Measurements from ENCODE around the gene BIRC3. TPM values are rescaled to one million over a fixed set of nuclear protein-coding genes. Genes with fewer than 3 reads are reported as not detected.

The BIRC3 gene
- total and polyA plus RNA-seq, 2 donors (not counting 1 experiment from before 2014, with no cell fraction given) = 107 to 428 TPM

DNA sequence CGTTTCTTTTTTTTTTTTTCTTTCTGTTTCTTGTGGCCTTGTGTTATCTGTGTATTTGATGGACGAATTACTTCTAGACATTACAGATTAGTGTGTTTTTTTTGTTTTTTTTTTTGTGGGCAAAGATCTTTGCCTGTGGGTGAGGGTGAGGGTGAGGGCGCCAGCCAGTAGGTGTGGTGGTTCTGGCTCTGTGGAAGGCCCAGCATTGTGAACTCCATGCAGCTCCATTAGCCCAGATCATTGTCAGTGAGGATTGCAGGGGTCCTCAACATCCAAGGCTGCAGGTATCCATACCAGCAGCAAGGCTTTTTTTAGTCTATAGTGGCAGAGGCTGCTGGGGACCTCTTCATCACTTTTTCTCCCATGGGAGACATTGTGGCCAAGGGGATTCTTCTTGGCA, 43.4 kb downstream of the BIRC3 start:
- TF ChIP-seq CTCF (IDR thresholded peaks at IDR 0.05) (no peak), EZH2 (IDR thresholded peaks at IDR 0.05; ENCODE audit: borderline replicate concordance, insufficient read depth, low read depth, low read length, poor library complexity, severe bottlenecking) (no peak)
- Histone ChIP-seq H4K20me1 (ENCODE audit: control insufficient read depth, insufficient read depth, low read length, poor library complexity, severe bottlenecking) (peaks cover 24% of the 10 kb centered on the region), H3K27ac (ENCODE audit: low read length in 2 of 2) (no peak overlapping the region), H3K4me1 (ENCODE audit: control insufficient read depth in 2 of 2, insufficient read depth in 2 of 2, low read length in 2 of 2) (peaks cover 11 to 13% of the 10 kb centered on the region in 2 donors), H3K9ac (ENCODE audit: low read length) (no peak overlapping the region), H3K36me3 (replicated peaks in 1 of 2; ENCODE audit: control extremely low read depth in 1 of 2, control insufficient read depth in 1 of 2, extremely low read depth in 1 of 2, insufficient read depth in 2 of 2, low read length in 1 of 2) (peaks cover 0 to 41% of the 10 kb centered on the region in 2 experiments), H3K79me2 (ENCODE audit: control insufficient read depth, insufficient read depth, low read length) (peaks cover 52% of the 10 kb centered on the region), H3K4me2 (replicated peaks; ENCODE audit: low read depth, low read length, poor library complexity, severe bottlenecking) (no peak overlapping the region), H2AFZ (ENCODE audit: insufficient read depth, low read depth, low read length, poor library complexity, severe bottlenecking) (no peak overlapping the region), H3K27me3 (replicated peaks in 1 of 4; ENCODE audit: control extremely low read depth in 1 of 4, control insufficient read depth in 3 of 4, insufficient read depth in 4 of 4, low read length in 3 of 4) (no peaks in the 10 kb centered on the region), H3K4me3 (ENCODE audit: control extremely low read depth in 1 of 5, extremely low read depth in 1 of 5, insufficient read depth in 1 of 5, low read depth in 2 of 5, low read length in 4 of 5) (no peak overlapping the region), H3K9me3 (ENCODE audit: control extremely low read depth in 1 of 3, control insufficient read depth in 2 of 3, insufficient read depth in 1 of 3, low read length in 2 of 3) (peaks cover 0 to 9% (median 1%) of the 10 kb centered on the region in 3 donors)
- Mint-ChIP-seq H3K27me3 (no peaks in the 10 kb centered on the region), H3K9me3 (ENCODE audit: insufficient read depth) (peaks cover 3% of the 10 kb centered on the region), H3K27ac (no peak overlapping the region), H3K4me1 (peaks cover 21% of the 10 kb centered on the region), H3K4me3 (no peak overlapping the region)
- ATAC-seq (ENCODE audit: low read depth) (no peak), DNase-seq (no peak)
- intact Hi-C loops (cut with micrococcal nuclease) = no loop called here
- ChIA-PET CTCF (interaction anchor here (0.6 to 1.8 kb wide), 6 partner anchors 12 to 253 kb away, joined by 3 to 5 read pairs (median 4); no protein-coding TSS in a partner anchor), POLR2A (no interaction called here)
- WGBS (ENCODE audit: insufficient coverage) = no CpG with 5 or more reads among the region's 3 CpGs

DNA sequence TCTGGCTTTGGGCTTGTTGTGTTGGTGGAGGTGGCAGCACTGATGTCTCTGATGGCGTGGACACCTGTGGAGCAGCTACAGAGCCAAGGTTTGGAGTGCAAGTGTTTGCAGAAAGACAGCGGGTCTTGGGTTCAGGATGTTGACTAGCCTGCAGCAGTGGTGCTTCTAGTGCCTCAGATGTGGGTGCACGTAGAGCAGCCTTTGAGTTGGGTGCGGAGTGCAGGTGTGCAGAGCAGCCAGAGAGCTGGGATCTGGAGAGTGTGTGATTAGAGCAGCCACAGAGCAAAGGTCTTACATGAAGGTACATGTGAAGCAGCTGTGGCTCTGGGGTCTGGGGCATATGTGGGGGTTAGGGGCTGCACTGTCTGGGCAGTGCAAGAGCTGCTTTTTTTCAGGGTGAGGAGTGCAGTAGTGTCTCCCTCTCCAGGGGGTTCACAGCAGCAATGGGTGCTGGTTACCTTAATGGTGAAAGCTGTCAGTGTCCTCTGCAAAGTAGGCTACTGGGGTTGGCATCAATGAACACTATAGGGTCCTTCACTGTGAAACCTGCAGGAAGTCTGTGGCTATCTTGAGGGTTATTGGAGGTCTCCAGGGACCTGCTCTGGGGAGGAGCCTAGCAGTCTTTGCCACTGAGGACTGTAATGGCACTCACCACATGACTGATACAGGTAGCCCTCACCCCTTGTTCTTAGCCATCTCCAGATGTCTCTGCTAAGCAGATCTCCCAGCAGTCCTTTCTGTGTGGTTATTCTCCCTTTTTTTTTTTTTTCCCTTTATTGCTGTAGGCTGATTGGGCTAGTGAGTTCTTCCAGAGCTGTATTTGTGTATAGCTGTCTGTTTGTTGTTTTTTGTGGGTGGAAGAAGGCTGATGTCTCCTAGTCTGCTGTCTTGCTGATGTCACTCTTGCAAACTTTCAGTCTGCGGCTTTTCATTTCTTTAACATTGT, 44.1 kb downstream of the BIRC3 start:
- Histone ChIP-seq H3K36me3 (replicated peaks in 1 of 2; ENCODE audit: control extremely low read depth in 1 of 2, control insufficient read depth in 1 of 2, extremely low read depth in 1 of 2, insufficient read depth in 2 of 2, low read length in 1 of 2) (peaks cover 0 to 41% of the 10 kb centered on the region in 2 experiments), H3K4me1 (ENCODE audit: control insufficient read depth in 2 of 2, insufficient read depth in 2 of 2, low read length in 2 of 2) (peaks cover 11 to 13% of the 10 kb centered on the region in 2 donors), H4K20me1 (ENCODE audit: control insufficient read depth, insufficient read depth, low read length, poor library complexity, severe bottlenecking) (peaks cover 24% of the 10 kb centered on the region), H2AFZ (ENCODE audit: insufficient read depth, low read depth, low read length, poor library complexity, severe bottlenecking) (no peak overlapping the region), H3K79me2 (ENCODE audit: control insufficient read depth, insufficient read depth, low read length) (peaks cover 45% of the 10 kb centered on the region), H3K9ac (ENCODE audit: low read length) (no peak overlapping the region), H3K4me3 (ENCODE audit: control extremely low read depth in 1 of 5, extremely low read depth in 1 of 5, insufficient read depth in 1 of 5, low read depth in 2 of 5, low read length in 4 of 5) (no peak overlapping the region), H3K4me2 (replicated peaks; ENCODE audit: low read depth, low read length, poor library complexity, severe bottlenecking) (peak overlapping the region; percentile 16), H3K9me3 (ENCODE audit: control extremely low read depth in 1 of 3, control insufficient read depth in 2 of 3, insufficient read depth in 1 of 3, low read length in 2 of 3) (peaks cover 0 to 9% (median 1%) of the 10 kb centered on the region in 3 donors), H3K27ac (ENCODE audit: low read length in 2 of 2) (no peak overlapping the region), H3K27me3 (replicated peaks in 1 of 4; ENCODE audit: control extremely low read depth in 1 of 4, control insufficient read depth in 3 of 4, insufficient read depth in 4 of 4, low read length in 3 of 4) (no peaks in the 10 kb centered on the region)
- WGBS (ENCODE audit: insufficient coverage) = 93% methylated on average over 4 of the region's 5 CpGs
- no peaks in the 10 kb centered on the region for H3K27me3 Mint-ChIP-seq
- peaks cover 21% of the 10 kb centered on the region for H3K4me1 Mint-ChIP-seq
- DNase-seq = peak; percentile 63
- POLR2A ChIA-PET = interaction anchor here (0.7 kb wide), 1 partner anchor 19 kb away, joined by 5 read pairs; no protein-coding TSS in a partner anchor
- no peak overlapping the region for H3K27ac Mint-ChIP-seq
- CTCF ChIA-PET = interaction anchor here (1.0 to 1.8 kb wide), 4 partner anchors 29 to 252 kb away, joined by 4 to 5 read pairs (median 4); no protein-coding TSS in a partner anchor
- H3K4me3 Mint-ChIP-seq = no peak overlapping the region
- intact Hi-C loops (cut with micrococcal nuclease) = no loop called here
- TF ChIP-seq EZH2 (IDR thresholded peaks at IDR 0.05; ENCODE audit: borderline replicate concordance, insufficient read depth, low read depth, low read length, poor library complexity, severe bottlenecking) (no peak), CTCF (IDR thresholded peaks at IDR 0.05) (no peak)
- no peaks in the 10 kb centered on the region for H3K9me3 Mint-ChIP-seq (ENCODE audit: insufficient read depth)
- ATAC-seq (ENCODE audit: low read depth) = peak; percentile 81

All from B cell (primary cell).